Nasal cavity respiratory epithelium epithelial cell of viscerocranial mucosa (primary cell): Measurements from ENCODE around the gene IL22RA2. TPM values are rescaled to one million over a fixed set of nuclear protein-coding genes. Genes with fewer than 3 reads are reported as not detected.

ENCODE experiments used
- total RNA-seq: library from RNA; depleted of rRNA; stranded (reverse); fragments of >200 nt; gene quantifications from 2 replicates; pipeline ENCODE4 v1.2.3, GENCODE V29; 2014

IL22RA2 gene, protein sequence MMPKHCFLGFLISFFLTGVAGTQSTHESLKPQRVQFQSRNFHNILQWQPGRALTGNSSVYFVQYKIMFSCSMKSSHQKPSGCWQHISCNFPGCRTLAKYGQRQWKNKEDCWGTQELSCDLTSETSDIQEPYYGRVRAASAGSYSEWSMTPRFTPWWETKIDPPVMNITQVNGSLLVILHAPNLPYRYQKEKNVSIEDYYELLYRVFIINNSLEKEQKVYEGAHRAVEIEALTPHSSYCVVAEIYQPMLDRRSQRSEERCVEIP
- total RNA-seq: not detected in 2 replicates

GRCh38 chr6:137173501-137173900 lies at the start of gene IL22RA2:
Gene IL22RA2 (minus strand): TSS chr6:137173644. CDS start chr6:137161749, 11,895 bp downstream.

DNA sequence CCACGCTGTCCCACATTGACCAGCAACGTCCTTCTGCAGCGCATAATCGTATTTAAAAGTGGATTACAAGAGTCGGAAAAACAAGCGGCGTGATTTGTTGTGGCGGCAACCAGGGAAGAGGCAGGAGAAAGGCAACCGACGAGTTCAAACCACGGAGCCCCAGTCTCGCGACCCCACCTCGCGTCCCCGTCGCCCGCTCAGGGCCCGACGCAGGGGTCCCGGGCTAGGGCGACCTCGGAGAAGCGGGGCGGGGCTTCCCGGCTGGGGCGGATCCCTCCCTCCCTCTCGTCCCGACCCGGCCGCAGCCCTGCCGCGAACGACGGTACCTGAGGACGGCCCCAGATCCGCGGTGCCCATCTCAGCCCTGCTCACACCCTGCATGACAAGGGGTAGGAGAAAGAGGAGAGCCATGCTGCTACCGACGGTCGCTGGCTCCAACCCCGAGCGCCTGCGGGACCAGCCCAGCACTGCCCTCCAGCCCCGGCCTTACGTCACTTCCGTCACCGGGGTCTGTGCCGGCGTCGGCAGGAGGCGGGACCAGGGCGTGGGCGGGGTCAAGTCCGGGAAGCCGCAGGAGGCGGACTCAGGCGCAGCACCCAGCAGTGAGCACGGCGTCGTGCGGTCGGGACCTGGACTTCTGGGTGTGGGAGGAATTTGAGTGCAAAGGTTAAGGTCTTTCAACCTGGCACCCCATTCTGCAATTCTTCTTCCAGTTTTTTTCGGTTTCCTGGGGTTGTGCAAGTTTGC lies 45.6 kb upstream of the IL22RA2 start, which contains the start of gene IFNGR1:
Gene IFNGR1 (minus strand): TSS at position 469 of the 747 bp plus-strand sequence. CDS start 58 bp downstream, at position 411.

Other genes with a start within 250 kb of the IL22RA2 start
- 4.3 and 4.8 TPM in 2 replicates for gene IL20RA, start 128.7 kb downstream of the IL22RA2 start, total RNA-seq
- gene IFNGR1, start 45.7 kb upstream of the IL22RA2 start, total RNA-seq: 101 and 264 TPM in 2 replicates